Activated T-cell treated with anti-CD3 and anti-CD28 coated beads, Interleukin-2, amount 50 U/mL, for 24 hours (primary cell): ENCODE data around the gene RAPGEF1.

Source experiments
- DNase-seq: peaks from one replicate; pipeline ENCODE4 v3.0.0-alpha.2; 2020
- H3K27ac Mint-ChIP-seq: 2 replicates; pipeline ENCODE4 v1.8.0; 2020; ENCODE audit warnings: mild to moderate bottlenecking, mixed read lengths
- H3K27me3 Mint-ChIP-seq: 2 replicates; pipeline ENCODE4 v1.8.0; 2020; ENCODE audit warnings: mixed read lengths
- H3K36me3 Mint-ChIP-seq: 2 replicates; pipeline ENCODE4 v1.8.0; 2020; ENCODE audit warnings: low read depth, mixed read lengths
- H3K4me1 Mint-ChIP-seq: 2 replicates; pipeline ENCODE4 v1.8.0; 2020; ENCODE audit warnings: low read depth, mixed read lengths
- H3K4me3 Mint-ChIP-seq: 2 replicates; pipeline ENCODE4 v1.8.0; 2020; ENCODE audit warnings: mild to moderate bottlenecking, moderate library complexity, mixed read lengths
- H3K9me3 Mint-ChIP-seq: 2 replicates; pipeline ENCODE4 v1.8.0; 2020; ENCODE audit warnings: mixed read lengths

Gene RAPGEF1

DNA sequence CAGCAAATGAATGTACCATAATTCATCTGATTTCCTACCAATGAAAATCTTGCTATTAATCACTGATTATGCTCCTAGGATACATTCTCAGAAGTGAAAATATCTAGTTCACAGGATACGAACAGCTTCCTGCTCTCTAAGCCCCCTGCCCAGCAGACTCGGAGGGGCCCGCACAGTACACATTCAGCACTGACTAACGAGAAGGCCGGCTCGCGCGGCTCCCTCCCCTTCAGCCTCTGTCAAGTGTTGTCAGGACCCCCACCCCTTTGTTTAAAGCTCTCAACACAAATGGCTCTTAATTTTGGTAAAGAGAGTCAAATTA, 112.6 kb downstream of the RAPGEF1 start:
- Mint-ChIP-seq H3K9me3 (no peaks in the 10 kb centered on the region), H3K27me3 (no peaks in the 10 kb centered on the region), H3K4me3 (peak overlapping the region; percentile 10), H3K4me1 (peaks cover 50% of the 10 kb centered on the region), H3K36me3 (peaks cover 91% of the 10 kb centered on the region), H3K27ac (peak overlapping the region; percentile 90)
- no peak for DNase-seq

- Mint-ChIP-seq H3K9me3 (no peaks in the 10 kb centered on the region), H3K27me3 (no peaks in the 10 kb centered on the region), H3K4me1 (peaks cover 47% of the 10 kb centered on the region), H3K27ac (peak overlapping the region; percentile 82), H3K36me3 (peaks cover 94% of the 10 kb centered on the region), H3K4me3 (no peak overlapping the region)
- DNase-seq: no peak
Measured at GRCh38 chr9:131625790-131626670, 113.8 kb downstream of the RAPGEF1 start.

- H3K9me3 Mint-ChIP-seq: no peaks in the 10 kb centered on the region
- no peaks in the 10 kb centered on the region for H3K27me3 Mint-ChIP-seq
- DNase-seq: no peak
- H3K4me1 Mint-ChIP-seq: peaks cover 41% of the 10 kb centered on the region
- H3K4me3 Mint-ChIP-seq: no peak overlapping the region
- H3K27ac Mint-ChIP-seq: peak overlapping the region; percentile 82
- peaks cover 94% of the 10 kb centered on the region for H3K36me3 Mint-ChIP-seq
Measured at GRCh38 chr9:131625508-131625787, 114.4 kb downstream of the RAPGEF1 start.

- Mint-ChIP-seq H3K9me3 (no peaks in the 10 kb centered on the region), H3K27ac (peak overlapping the region; percentile 83), H3K4me3 (no peak overlapping the region), H3K4me1 (peaks cover 35% of the 10 kb centered on the region), H3K27me3 (no peaks in the 10 kb centered on the region), H3K36me3 (peaks cover 95% of the 10 kb centered on the region)
- DNase-seq: no peak
Measured at GRCh38 chr9:131624636-131625507, 115.0 kb downstream of the RAPGEF1 start.

GRCh38 chr9:131623655-131624330, 116.1 kb downstream of the RAPGEF1 start:
- Mint-ChIP-seq H3K27ac (peak overlapping the region; percentile 75), H3K9me3 (no peaks in the 10 kb centered on the region), H3K4me3 (no peak overlapping the region), H3K27me3 (no peaks in the 10 kb centered on the region), H3K36me3 (peaks cover 95% of the 10 kb centered on the region), H3K4me1 (peaks cover 27% of the 10 kb centered on the region)
- no peak for DNase-seq

DNA sequence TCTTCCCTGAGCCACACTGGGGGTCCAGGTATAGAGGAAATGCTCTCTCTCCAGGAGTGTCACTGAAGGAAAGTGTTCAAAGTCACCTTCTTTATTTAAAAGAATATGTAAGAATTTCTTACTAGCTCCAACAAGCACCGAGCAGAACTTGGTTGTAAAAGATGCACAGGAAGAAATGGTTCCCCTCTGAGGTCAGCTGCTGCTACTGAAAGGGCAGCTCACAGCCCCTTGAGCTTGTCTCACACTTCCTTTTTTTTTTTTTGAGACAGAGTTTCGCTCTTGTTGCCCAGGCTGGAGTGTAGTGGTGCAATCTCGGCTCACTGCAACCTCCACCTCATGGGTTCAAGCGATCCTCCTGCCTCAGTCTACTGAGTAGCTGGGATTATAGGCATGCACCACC, 117.4 kb downstream of the RAPGEF1 start:
- no peaks in the 10 kb centered on the region for H3K9me3 Mint-ChIP-seq
- H3K27me3 Mint-ChIP-seq: no peaks in the 10 kb centered on the region
- peak overlapping the region; percentile 52 for H3K27ac Mint-ChIP-seq
- no peak for DNase-seq
- H3K4me1 Mint-ChIP-seq: peaks cover 14% of the 10 kb centered on the region
- H3K4me3 Mint-ChIP-seq: no peak overlapping the region
- H3K36me3 Mint-ChIP-seq: peaks cover 97% of the 10 kb centered on the region

GRCh38 chr9:131621551-131622358, 118.1 kb downstream of the RAPGEF1 start:
- Mint-ChIP-seq H3K36me3 (peaks cover 99% of the 10 kb centered on the region), H3K9me3 (no peaks in the 10 kb centered on the region), H3K27ac (peak overlapping the region; percentile 57), H3K4me3 (no peak overlapping the region), H3K27me3 (no peaks in the 10 kb centered on the region), H3K4me1 (peaks cover 10% of the 10 kb centered on the region)
- DNase-seq: no peak

DNA sequence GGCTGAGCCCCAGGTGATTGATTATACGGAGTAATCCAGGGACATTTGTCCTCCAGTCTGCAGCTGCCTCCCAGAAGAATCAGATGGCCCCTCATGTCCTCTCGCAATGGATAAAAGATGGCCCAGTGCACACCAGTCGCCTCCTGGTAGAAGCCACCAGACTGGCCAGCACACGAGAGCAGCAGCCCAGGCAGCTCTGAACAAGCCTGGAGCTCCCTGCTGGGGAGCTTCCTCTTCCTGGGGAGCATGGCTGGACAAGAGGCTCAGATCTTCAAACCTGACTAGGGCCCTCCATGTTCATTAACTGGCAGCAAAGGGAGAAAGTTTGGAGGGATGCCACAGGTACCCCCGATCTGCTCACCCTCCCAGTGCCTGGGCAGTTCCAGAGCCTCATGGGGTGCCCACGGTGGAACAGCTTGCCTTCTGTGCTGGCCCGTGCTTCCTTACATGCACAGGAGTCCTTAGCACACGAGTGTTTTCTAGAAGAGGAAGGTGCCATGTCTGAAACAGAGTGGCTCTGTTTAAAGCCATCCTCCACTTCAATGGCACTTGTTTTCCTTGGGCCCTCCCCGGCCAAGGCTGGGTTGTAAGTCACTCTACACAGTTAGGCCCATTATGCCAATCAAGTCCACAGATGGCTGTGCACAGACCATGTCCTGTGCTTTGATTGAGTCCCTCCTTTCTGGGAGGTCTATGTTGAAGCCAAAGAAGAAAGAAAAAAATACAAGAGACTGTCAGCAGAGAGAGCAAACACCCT, 118.9 kb downstream of the RAPGEF1 start:
- Mint-ChIP-seq H3K27me3 (no peaks in the 10 kb centered on the region), H3K36me3 (peaks cover 100% of the 10 kb centered on the region)

GRCh38 chr9:131619680-131620079, 120.2 kb downstream of the RAPGEF1 start:
- H3K27ac Mint-ChIP-seq: peak overlapping the region; percentile 18
- H3K4me1 Mint-ChIP-seq: peaks cover 3% of the 10 kb centered on the region
- H3K27me3 Mint-ChIP-seq: no peaks in the 10 kb centered on the region
- H3K9me3 Mint-ChIP-seq: no peaks in the 10 kb centered on the region
- H3K4me3 Mint-ChIP-seq: no peak overlapping the region
- no peak for DNase-seq
- H3K36me3 Mint-ChIP-seq: peaks cover 99% of the 10 kb centered on the region

More for the DNA sequence above, 118.9 kb downstream of the RAPGEF1 start:
- H3K4me3 Mint-ChIP-seq: no peak overlapping the region
- DNase-seq: no peak
- peaks cover 6% of the 10 kb centered on the region for H3K4me1 Mint-ChIP-seq
- no peaks in the 10 kb centered on the region for H3K9me3 Mint-ChIP-seq
- peak overlapping the region; percentile 57 for H3K27ac Mint-ChIP-seq

DNA sequence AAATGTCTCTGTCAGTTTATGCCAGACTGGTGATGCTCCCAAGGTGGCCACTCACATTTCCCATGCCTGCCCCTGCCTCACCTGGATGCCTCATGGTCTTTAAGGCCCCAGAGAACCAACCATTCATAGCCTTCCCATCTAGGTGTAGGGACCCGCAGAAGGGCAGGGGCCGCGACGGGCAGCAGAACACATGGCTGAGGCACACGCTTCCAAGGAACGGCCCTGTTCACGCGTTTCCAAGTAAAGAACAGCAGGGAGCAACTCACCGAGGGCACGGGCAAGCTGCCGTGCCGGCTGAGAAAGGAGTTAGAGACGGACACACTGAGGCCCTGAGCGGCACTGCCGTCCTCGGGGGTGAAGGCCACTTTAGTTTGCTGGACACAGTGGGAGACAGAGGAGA, 121.1 kb downstream of the RAPGEF1 start:
- peaks cover 3% of the 10 kb centered on the region for H3K4me1 Mint-ChIP-seq
- peaks cover 99% of the 10 kb centered on the region for H3K36me3 Mint-ChIP-seq
- DNase-seq: no peak
- no peak overlapping the region for H3K4me3 Mint-ChIP-seq
- no peaks in the 10 kb centered on the region for H3K9me3 Mint-ChIP-seq
- no peaks in the 10 kb centered on the region for H3K27me3 Mint-ChIP-seq
- no peak overlapping the region for H3K27ac Mint-ChIP-seq

- Mint-ChIP-seq H3K27ac (no peak overlapping the region), H3K4me3 (no peak overlapping the region), H3K4me1 (peaks cover 3% of the 10 kb centered on the region), H3K36me3 (peaks cover 99% of the 10 kb centered on the region), H3K9me3 (no peaks in the 10 kb centered on the region), H3K27me3 (no peaks in the 10 kb centered on the region)
- DNase-seq: no peak
Measured at GRCh38 chr9:131618071-131618479, 121.8 kb downstream of the RAPGEF1 start.

DNA sequence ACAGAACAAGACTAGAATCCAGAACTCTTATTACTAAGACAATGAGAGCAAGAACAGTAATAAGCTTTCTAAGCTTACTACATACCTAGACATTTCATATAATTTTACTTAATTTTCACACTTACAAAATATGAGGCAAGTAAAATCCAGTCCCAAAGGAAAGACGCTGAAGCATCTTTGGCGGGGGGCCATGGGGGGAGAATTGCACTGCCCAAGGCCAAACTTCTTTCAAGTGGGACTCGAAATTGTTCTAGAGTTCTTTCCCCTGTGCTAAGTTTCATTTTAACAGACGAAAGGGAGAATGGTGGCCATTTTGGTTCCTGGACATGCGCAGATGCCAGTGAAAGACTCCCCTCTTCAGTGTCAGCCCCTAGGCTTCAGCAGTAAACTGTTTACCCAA, 122.3 kb downstream of the RAPGEF1 start:
- Mint-ChIP-seq H3K4me1 (peaks cover 3% of the 10 kb centered on the region), H3K27ac (no peak overlapping the region), H3K9me3 (no peaks in the 10 kb centered on the region), H3K27me3 (no peaks in the 10 kb centered on the region), H3K36me3 (peaks cover 99% of the 10 kb centered on the region), H3K4me3 (no peak overlapping the region)
- no peak for DNase-seq

- peaks cover 99% of the 10 kb centered on the region for H3K36me3 Mint-ChIP-seq
Measured at GRCh38 chr9:131616983-131617604, 122.8 kb downstream of the RAPGEF1 start.

More at GRCh38 chr9:131616983-131617604, 122.8 kb downstream of the RAPGEF1 start:
- Mint-ChIP-seq H3K4me1 (peaks cover 3% of the 10 kb centered on the region), H3K27me3 (no peaks in the 10 kb centered on the region), H3K27ac (peak overlapping the region; percentile 22), H3K9me3 (no peaks in the 10 kb centered on the region), H3K4me3 (no peak overlapping the region)
- no peak for DNase-seq
